Gastrocnemius medialis (tissue), 4 donors: ENCODE measurements around the gene HMGXB4.

Experiments used
- CTCF ChIP-seq, 5 experiments: fragments of 450-650 bp in 3 of 5; fragments of 200-600 bp in 2 of 5; sonication (generic) in 2 of 5; IDR thresholded peaks in 4 of 5; conservative IDR thresholded peaks in 1 of 5; 1 replicate in 4 of 5; 2 replicates in 1 of 5; pipeline ENCODE4 v1.5.1; 2016 to 2019; ENCODE audit warnings: antibody characterized with exemption in 5 of 5, mild to moderate bottlenecking in 3 of 5, moderate library complexity in 3 of 5
- POLR2A ChIP-seq, 2 donors: fragments of 450-650 bp; IDR thresholded peaks; one replicate each; pipeline ENCODE4 v1.6.1; 2017; ENCODE audit warnings: antibody characterized with exemption in 2 of 2, mild to moderate bottlenecking in 2 of 2, moderate library complexity in 2 of 2

GRCh38 chr22:35327690-35328471, 70.6 kb downstream of the HMGXB4 start:
- TF ChIP-seq CTCF (IDR thresholded peaks at IDR 0.05 in 4 of 5, conservative IDR thresholded peaks at IDR 0.05 in 1 of 5) = no peak
- TF ChIP-seq POLR2A (IDR thresholded peaks at IDR 0.05) = no peak
